HG02973 (cell line): ENCODE data around the gene OSGEP.
"Not testable (repeated sequence)": the region's sequence is repeated elsewhere in the genome, so short reads cannot be mapped to it uniquely, and the experiment has no call there.

Experiments used
- ATAC-seq: cut with Tn5 transposase; IDR thresholded peaks from one replicate; pipeline ENCODE4 v1.9.1; 2021; ENCODE audit warnings: moderate library complexity; ENCODE audit not compliant: unreplicated experiment

Gene OSGEP

DNA sequence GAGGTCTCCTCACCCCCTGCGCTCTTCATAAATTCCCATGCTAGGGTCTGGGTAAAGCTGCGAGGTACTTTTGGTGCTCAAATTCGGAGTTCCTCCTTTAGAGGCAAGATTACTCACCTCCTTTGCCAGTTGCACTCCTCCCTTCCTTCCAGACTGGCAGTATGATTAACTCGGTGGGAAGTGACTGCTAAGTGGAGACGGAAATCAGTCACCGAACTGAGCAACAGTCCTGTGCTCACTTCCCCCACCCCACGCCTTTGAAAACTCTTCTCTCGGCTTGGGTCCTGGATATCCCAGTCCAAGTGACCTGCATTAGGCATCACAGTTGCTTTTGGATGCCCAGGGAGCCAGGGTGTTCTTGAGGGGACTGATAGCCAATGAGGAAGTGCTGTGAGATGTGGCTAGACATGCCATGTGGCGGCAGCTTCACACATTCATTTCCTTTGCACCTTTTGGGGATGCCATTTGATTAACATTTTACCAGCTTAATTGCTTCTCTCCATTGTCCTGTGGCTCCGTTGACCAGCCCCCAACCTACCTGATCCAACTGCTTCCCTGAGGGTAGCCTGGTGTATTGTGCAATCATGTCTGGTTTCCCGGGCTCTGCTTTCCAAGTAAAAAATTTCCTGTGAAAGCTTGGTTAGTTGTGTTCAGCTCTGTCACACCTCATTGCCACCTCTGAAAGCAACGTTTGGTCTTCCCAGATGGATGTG, 15.4 kb upstream of the OSGEP start:
- peak; percentile 42 for ATAC-seq

DNA sequence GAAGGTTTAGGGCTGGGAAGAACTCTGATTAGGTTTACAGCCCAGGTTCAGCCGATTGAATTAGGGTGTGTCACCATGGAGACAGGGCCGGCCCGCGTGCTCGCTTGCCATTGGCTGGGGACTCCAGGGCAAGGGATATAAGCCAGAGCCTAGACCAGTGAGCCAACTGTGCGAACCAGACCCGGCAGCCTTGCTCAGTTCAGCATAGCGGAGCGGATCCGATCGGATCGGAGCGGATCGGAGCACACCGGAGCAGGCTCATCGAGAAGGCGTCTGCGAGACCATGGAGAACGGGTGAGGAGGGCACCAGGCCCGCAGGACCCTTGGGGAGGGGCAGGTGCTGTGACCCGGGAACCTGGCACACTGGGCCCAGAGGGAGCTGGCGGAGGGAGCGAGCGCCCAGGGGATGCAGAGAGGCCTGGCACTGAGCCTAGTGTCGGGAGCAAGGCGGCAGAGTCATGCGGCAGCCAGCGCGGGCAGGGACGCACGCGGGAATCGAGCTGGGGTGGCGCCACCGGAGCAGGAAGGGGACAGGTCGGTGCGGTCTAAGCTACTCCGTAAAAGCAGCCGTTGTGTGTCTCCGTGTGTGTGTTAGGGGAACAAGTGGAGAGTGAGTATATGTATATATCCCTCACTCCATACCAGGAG, 14.8 kb upstream of the OSGEP start, which contains the start of gene PNP:
TSS of gene PNP (plus strand) at position 165 of the 648 bp plus-strand sequence. CDS start at position 284, 119 bp downstream.
- ATAC-seq, result peak; percentile 90

DNA sequence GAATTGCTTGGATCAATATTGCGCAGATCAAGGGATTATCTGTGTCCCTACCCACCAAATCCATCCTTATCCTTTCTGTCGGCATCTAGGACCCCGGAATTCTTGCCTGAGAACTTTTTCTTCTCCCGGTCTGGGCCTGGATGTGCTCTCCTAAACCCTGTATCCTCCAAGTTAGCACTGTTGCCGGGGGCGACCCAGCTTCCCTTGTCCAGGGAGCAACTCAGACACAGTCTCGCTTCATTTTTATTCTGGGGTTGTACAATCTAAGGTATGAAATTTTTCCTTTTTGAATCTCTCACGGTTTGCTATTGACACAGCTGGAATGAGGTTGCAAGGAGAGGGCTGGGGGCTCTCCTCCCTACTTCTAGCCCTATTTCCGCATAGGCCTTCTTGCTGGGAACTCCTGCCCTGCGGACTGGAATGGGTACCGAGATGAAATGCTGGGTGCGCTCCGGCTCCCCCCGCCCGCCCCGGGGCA, 14.2 kb upstream of the OSGEP start:
- no peak for ATAC-seq

DNA sequence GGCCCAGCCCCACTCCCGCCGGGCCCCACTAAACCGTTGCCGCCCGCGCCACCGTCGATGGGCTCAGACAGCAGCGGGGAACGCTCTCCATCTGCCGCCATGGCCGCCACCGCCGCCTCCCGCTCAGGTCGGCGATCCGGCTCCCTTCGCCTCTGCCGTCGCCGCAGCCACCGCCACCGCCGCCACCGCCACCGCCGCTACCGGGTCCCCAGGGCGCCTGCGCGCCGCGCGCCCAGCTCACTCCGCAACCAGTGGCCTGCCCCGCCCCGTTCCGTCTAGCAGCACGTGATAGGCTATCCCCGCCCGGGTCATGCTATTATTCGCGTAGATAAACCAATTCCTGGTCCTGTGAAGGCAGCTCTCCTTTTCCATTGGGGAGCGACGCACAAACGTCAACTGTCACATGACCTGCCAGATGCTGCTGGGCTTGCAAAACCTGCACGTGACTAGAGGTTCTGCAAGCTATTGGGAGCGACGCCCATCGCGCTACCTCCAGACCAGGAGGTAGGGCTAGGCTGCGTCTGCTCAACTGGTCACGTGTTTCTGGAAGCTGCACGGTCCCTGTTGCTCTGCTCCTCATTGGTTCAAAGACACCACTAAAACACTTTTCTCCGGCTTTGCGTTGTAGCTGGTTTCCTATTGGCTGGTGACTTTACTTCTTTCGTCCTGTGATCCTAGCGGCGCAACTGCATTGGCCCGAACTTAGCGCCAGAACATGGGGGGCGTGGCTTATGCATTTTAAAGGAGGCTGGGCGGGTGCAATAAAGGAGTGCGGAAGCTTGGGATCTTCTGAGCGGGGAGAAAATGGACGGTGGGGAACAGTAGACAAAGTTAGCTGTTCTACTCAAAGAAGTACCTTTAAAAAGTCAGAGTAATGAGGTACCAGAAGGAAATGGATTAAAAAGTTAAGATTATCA, 6.9 kb upstream of the OSGEP start, which contains the start of gene PIP4P1:
TSS of gene PIP4P1 (minus strand) at position 210 of the 917 bp plus-strand sequence. CDS start at position 101, 109 bp downstream.
- ATAC-seq, result peak; percentile 93

DNA sequence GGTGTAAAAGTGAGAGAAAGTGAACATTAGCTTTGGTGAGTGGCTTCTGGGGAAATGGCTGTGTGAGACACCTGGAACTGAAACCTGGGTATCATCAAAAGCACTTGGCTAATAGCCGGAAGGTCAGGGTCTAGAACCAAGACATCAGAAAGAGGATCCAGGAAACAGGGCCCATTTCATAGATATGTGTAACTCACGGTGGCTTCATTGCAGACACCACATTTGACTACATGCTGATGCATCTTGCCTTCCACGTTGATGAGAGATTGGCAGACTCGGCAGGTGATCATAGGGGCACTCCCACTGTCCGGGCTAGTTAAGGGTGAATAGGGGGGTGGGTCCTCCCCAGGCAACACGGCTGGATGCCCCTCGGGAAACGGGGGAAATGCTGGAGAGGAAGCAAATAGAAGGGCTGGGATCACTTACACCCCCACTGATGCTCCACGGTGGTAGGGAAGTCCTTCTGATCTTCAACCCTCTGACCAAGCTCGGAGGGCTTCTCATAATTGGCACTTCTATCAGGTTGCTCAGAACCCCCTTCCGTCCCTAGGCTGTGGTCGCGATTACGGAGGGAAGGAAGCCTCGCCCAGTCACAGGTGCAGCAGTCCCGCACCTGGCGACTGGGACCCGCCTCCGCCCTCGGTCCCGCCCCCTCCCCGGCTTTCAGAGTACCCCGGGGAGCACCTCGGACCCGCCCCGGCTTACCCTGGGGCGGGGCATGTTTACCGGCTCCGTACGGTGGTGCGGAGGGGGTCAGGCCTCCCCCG, 6.0 kb upstream of the OSGEP start:
- ATAC-seq, result peak; percentile 6

DNA sequence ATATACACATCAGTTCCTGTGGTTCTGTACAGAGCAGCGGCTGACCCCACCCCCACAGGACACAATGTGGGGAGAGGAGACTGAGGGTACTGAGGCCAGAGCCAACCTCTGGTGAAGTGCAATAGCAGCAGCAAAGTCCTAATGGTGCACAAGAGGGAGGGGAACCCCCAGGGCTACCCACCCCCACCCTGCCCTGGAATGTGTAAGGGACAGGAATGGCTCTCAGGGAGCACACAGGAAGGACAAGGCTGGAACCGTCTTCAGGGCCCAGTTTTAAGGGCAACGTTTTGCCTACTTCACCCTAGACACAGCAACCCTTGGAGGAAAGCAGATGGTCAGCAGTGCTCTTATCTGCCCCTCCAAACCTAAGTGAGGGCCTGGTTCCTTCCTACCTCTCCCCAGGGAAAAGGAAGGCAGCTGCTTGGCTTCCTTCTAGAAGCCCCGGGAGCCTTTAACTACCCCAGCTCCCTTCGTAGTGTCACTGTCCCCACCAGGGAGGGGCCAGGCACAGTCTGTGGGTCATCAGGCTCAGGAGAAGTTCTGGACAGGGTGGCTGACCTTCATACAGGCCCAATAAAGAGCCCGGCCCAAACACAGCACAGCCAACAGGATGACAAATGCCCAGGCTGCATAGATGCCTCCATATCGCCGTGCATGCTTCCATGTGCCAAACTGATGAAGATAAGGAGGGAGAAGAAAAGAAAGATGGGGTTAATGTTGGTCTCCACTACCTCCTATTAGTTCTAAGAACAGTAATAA, 3.6 kb upstream of the OSGEP start:
- ATAC-seq, result no peak

DNA sequence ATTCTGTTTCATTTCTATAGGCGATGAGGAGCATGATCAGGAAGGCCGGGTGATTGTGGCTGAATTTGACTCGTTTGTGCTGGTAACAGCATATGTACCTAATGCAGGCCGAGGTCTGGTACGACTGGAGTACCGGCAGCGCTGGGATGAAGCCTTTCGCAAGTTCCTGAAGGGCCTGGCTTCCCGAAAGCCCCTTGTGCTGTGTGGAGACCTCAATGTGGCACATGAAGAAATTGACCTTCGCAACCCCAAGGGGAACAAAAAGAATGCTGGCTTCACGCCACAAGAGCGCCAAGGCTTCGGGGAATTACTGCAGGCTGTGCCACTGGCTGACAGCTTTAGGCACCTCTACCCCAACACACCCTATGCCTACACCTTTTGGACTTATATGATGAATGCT, 2.4 kb upstream of the OSGEP start:
- no peak for ATAC-seq

DNA sequence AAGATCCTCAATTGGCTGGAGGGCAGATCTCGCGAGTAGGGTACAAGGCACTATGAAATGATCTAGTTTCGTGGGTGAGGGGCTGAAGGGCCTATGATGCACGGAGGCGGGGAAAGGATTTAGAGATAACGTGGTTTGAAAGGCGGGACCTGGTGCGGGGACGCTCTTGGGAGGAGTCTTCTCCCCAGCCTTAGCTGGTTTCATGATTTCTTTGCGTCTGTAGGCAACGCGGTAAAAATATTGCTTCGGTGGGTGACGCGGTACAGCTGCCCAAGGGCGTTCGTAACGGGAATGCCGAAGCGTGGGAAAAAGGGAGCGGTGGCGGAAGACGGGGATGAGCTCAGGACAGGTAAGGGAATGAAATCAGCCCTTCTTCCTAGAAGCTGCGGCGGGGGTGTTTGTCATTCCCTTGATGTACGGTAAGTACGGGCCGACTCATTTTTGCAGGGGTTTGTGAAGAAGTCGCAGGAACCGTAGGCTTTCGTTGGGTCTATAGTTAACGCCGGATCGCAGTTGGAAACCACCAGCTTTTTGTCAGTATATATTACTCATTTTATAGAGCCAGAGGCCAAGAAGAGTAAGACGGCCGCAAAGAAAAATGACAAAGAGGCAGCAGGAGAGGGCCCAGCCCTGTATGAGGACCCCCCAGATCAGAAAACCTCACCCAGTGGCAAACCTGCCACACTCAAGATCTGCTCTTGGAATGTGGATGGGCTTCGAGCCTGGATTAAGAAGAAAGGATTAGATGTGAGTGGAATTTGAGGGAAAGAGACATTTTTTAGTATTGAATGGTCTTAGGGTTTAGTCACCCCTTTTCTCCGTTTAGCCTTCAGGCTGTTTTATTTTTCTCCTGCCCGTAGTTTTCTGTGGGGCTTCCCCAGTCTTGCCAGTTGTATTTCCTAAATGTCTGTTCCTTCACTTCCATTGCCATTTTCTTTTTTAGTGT, 1.0 kb upstream of the OSGEP start:
- ATAC-seq, result peak; percentile 43

DNA sequence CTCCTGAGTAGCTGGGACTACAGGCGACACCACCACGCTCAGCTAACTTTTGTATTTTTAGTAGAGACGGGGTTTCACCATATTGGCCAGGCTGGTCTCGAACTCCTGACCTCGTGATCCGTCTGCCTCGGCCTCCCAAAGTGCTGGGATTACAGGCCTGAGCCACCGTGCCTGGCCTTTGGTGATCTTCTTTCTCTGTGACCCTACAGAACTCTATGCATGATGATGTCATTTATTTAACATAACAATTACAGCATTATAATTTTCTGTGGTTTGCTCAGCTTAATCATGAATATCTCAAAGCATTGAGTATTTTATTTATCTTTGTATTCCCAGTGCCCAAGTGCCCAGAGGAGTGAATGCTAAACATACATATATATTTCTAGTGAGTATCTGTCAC, 1.8 kb downstream of the OSGEP start:
- not testable (repeated sequence) for ATAC-seq

DNA sequence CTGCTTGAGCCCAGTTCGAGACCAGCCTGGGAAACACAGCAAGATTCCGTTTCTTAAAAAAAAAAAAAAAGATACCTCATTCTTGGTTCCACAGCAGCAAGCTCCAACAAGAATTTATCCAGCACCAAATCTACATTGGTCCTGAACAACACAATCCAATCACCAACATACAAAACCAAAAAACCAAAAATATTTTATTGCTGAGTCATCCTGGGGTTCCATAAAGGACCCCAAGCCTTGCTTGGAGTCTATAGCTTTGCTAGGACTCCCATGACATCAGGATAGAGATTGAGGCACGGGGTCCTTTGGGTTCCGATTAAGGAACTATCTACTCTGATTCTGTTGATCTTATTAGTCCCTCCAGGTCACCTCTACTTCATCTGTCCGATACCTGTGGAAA, 7.7 kb downstream of the OSGEP start:
- no peak for ATAC-seq

DNA sequence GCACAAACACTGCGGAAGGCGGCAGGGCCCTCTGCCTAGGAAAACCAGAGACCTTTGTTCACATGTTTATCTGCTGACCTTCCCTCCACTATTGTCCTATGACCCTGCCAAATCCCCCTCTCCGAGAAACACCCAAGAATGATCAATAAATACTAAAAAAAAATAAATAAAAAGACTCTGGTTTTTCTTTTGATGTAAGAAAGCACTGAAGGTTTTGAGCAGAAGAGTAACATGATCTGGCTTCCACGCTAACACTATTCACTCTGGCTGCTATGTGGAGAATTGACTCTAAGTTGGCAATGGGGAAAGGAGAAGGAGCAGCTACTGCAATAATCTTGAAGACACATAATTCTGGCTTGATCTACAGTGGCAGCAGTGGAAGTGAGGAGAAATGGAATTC, 11.0 kb downstream of the OSGEP start:
- ATAC-seq, result not testable (repeated sequence)

DNA sequence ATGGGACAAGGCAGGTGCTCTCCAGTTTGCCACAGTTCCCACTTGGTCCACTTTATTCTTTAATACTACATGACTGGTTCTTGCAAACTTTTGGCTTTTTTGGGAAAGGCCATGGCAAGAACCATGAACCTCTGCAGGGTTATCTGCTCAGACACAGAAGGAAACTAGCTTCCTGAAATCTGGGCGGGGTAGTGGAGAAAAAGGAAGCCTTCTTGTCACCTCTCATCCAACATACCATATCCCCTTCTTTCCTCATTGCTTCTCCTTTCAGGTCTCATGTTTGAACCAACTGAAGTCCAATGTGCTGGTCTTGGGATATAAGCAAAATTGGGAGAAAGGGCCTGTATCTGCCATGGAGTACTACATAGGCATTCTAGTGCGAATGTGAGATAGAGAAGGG, 13.2 kb downstream of the OSGEP start:
- ATAC-seq, result no peak

DNA sequence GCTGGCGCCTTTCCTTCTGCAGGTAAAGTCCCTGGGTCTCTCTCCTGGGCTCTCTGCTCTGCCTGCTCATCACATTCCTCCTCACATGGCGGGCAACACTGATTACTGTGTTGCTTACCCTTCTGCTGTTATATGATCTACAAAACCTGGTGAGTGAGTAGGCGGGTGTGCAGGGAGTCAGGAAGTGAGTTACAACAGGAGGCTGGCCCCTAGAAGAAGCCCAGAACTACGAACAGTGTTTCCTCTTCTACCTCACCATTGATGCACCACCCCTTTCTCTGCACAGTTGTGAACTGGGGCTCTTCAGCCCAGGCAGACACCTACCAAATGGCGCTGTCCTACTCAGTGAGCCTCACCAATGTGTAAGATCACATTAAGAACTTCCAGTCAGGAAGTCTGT, 13.7 kb downstream of the OSGEP start:
- no peak for ATAC-seq

DNA sequence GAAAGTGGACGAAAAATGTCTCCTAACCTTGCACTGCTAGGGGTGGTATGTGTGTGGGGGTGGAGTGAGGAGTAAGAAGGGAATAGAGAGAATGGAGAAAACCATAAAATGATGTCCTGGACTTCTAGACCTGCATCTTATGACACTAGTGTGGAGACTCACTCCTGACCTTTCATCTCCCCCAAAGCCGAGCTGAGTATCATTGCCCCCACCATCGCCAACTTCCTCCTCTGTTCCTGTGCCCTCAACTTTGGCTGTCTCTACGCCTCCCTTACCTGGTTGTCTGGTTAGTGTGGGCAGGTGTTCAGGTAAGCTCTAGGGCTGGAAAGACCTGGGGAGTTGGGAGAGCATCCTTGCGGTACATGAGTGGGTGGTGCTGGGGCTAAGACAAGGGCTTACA, 14.1 kb downstream of the OSGEP start:
- ATAC-seq, result no peak

DNA sequence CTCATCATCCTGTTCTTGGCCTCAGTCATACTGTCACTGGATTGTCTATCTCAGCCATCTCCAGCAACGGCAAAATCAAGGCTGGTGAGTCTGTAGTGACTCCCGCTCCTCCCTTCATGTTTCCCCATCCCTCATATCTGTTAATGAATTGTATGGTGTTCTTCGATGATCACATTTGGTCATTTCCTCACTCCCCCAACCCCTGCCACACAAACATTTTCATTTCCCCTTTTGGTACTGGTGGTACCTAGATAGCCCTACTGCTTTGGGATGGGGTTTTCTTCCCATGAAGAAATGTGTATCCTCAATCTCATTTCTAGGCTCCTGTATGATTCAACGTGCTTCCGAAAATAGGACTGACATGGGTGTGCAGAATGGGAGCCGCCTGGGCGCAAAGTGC, 15.9 kb downstream of the OSGEP start:
- ATAC-seq, result no peak

DNA sequence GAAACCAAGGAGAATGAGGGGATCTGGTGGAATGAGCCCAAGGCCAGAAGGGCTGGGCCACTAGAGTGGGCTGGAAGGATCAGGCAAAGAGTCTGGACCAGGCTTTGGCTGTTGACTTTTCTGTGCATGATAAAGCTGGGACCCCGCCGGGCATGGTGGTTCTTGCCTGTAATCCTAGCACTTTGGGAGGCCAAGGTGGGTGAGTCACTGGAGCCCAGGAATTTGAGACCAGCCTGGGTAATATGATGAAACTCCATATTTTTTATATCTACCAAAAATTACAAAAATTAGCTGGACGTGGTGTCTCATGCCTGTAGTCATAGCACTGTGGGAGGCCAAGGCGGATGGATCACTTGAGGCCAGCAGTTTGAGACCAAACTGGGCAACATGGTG, 18.3 kb downstream of the OSGEP start:
- ATAC-seq, result no peak

DNA sequence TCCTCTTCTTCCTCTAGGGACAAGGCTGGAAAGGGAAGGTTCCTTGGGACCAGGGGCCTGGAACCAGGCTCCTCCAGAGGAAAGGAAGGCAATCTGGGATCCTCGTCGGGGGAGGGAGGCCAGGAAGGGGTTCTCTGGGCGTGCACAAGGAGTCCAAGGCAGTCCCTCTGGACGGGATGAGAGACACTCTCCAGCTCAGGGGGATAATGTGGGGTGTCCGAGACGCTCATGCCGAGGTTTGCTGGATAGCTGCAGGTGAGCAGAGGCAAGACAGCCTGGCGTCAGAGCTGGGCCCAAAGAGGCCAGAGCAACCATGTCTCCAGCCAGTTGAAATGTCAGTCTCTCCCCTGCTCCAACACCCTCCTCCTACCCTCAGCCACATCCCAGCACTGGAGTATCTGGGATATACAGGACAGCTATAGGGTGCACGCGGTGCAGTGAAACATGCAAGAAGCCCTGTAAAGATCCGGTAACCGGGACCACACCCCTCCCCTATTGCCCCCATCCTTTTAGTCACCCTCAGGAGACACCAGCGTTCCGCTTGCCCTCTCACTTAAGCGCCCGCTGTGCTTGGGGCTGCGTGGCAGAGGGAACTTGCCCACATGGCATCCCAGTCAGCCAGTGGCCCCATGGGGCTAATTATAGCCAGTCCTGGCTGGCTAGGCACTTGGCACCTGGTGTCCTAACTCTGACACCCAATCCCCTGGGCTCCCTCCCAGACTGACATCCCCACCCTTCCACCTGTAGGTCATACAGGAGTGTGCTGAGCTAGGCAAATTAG, 18.8 kb downstream of the OSGEP start, which contains the start of gene KLHL33:
TSS of gene KLHL33 (minus strand) at position 585 of the 781 bp plus-strand sequence. CDS start at position 230, 355 bp downstream.
- no peak for ATAC-seq
